ENCODE measurements around the gene ELK3.

ELK3 gene

GRCh38 chr12:96260644-96261043 is 66.5 kb downstream of the ELK3 start:
- no peak for DNase-seq

- DNase-seq, result no peak
Measured at GRCh38 chr12:96261557-96261956, 67.4 kb downstream of the ELK3 start.

- DNase-seq, result no peak
Measured at GRCh38 chr12:96263449-96263902, 69.3 kb downstream of the ELK3 start.

GRCh38 chr12:96265400-96265799 is 71.2 kb downstream of the ELK3 start:
- no peak for DNase-seq

GRCh38 chr12:96265836-96266235 is 71.7 kb downstream of the ELK3 start:
- no peak for DNase-seq

GRCh38 chr12:96266238-96266637 is 72.1 kb downstream of the ELK3 start:
- DNase-seq, result no peak

GRCh38 chr12:96271469-96272199 is 77.5 kb downstream of the ELK3 start:
- DNase-seq, result no peak

GRCh38 chr12:96274331-96274730 is 80.2 kb downstream of the ELK3 start:
- no peak for DNase-seq

- no peak for DNase-seq
Measured at GRCh38 chr12:96285158-96285557, 91.0 kb downstream of the ELK3 start.

GRCh38 chr12:96289067-96289466 is 94.9 kb downstream of the ELK3 start:
- no peak for DNase-seq

- no peak for DNase-seq
Measured at GRCh38 chr12:96293093-96293492, 98.9 kb downstream of the ELK3 start.

GRCh38 chr12:96294831-96295230 is 100.7 kb downstream of the ELK3 start:
- DNase-seq, result no peak

- no peak for DNase-seq
Measured at GRCh38 chr12:96295532-96296160, 101.5 kb downstream of the ELK3 start.

GRCh38 chr12:96297504-96297903 is 103.3 kb downstream of the ELK3 start:
- no peak for DNase-seq

- DNase-seq, result no peak
Measured at GRCh38 chr12:96300064-96300463, 105.9 kb downstream of the ELK3 start.

GRCh38 chr12:96301732-96302131 is 107.6 kb downstream of the ELK3 start:
- DNase-seq, result no peak

- no peak for DNase-seq
Measured at GRCh38 chr12:96302687-96303310, 108.6 kb downstream of the ELK3 start.

GRCh38 chr12:96303653-96304052 is 109.5 kb downstream of the ELK3 start:
- DNase-seq, result no peak

GRCh38 chr12:96305665-96306064 is 111.5 kb downstream of the ELK3 start:
- no peak for DNase-seq

GRCh38 chr12:96308881-96309280 is 114.7 kb downstream of the ELK3 start:
- no peak for DNase-seq

GRCh38 chr12:96310067-96310466 is 115.9 kb downstream of the ELK3 start:
- no peak for DNase-seq

- DNase-seq, result no peak
Measured at GRCh38 chr12:96311191-96311590, 117.0 kb downstream of the ELK3 start.

- no peak for DNase-seq
Measured at GRCh38 chr12:96313606-96314005, 119.4 kb downstream of the ELK3 start.

- no peak for DNase-seq
Measured at GRCh38 chr12:96314723-96315122, 120.5 kb downstream of the ELK3 start.
